Gastrocnemius medialis (tissue), 4 donors: Measurements from ENCODE around the gene SGK1. TPM values are rescaled to one million over a fixed set of nuclear protein-coding genes. Genes with fewer than 3 reads are reported as not detected.

Experiments
- ATAC-seq, 2 donors: fragments of 150-250 bp; one replicate each; pipeline ENCODE4 v1.9.1; 2016
- DNase-seq, 2 donors: peaks; one replicate each; pipeline ENCODE4 v3.0.0-alpha.2; 2019
- H3K27ac ChIP-seq, 4 donors: fragments of 200-600 bp; sonication (generic); 1 replicate in 1 of 4; 2 replicates in 3 of 4; pipeline ENCODE4 v1.5.1; 2016 to 2018; ENCODE audit warnings: mild to moderate bottlenecking in 2 of 4, moderate library complexity in 1 of 4
- H3K27me3 ChIP-seq, 3 donors: fragments of 200-600 bp; sonication (generic) in 2 of 3; 1 replicate in 1 of 3; 2 replicates in 2 of 3; pipeline versions ENCODE4 v1.5.1 to v1.6.0; 2016 to 2019; ENCODE audit warnings: mild to moderate bottlenecking in 1 of 3, moderate library complexity in 1 of 3
- H3K36me3 ChIP-seq, 2 donors: fragments of 200-600 bp; sonication (generic) in 1 of 2; one replicate each; pipeline ENCODE4 v1.5.1; 2017 to 2018
- H3K4me1 ChIP-seq, 2 donors: fragments of 200-600 bp; sonication (generic) in 1 of 2; one replicate each; pipeline ENCODE4 v1.5.1; 2016 to 2017; ENCODE audit warnings: mild to moderate bottlenecking in 2 of 2
- H3K4me3 ChIP-seq, 4 donors: fragments of 200-600 bp; sonication (generic) in 3 of 4; 1 replicate in 1 of 4; 2 replicates in 3 of 4; pipeline ENCODE4 v1.5.1; 2016 to 2019; ENCODE audit warnings: mild to moderate bottlenecking in 2 of 4
- H3K9me3 ChIP-seq, 3 donors: fragments of 200-600 bp; sonication (generic) in 2 of 3; 1 replicate in 1 of 3; 2 replicates in 2 of 3; pipeline ENCODE4 v1.5.1; 2016 to 2019
- POLR2A ChIP-seq, 2 donors: fragments of 450-650 bp; IDR thresholded peaks; one replicate each; pipeline ENCODE4 v1.6.1; 2017; ENCODE audit warnings: antibody characterized with exemption in 2 of 2, mild to moderate bottlenecking in 2 of 2, moderate library complexity in 2 of 2
- in situ Hi-C, 4 donors: fragments of 200-750 bp; cut with MboI; loops; one replicate each; pipeline versions ENCODE4 v1.15.0 to v1.8.0; 2017; ENCODE audit warnings: low sequenced_read_pairs in 4 of 4
- intact Hi-C: fragments of 100-400 bp; cut with DNase I; formaldehyde crosslinking; loops from one replicate; pipeline ENCODE4 v1.15.1; 2023; ENCODE audit warnings: low total_unique reads
- total RNA-seq, 4 donors: library from RNA; depleted of rRNA; stranded (reverse); fragments of >200 nt; gene quantifications; one replicate each; pipeline versions ENCODE4 v1.1.0 to v1.2.3, GENCODE V29; 2016
- TF ChIP-seq, protein P1 (sequence below), 5 experiments: fragments of 450-650 bp in 3 of 5; fragments of 200-600 bp in 2 of 5; sonication (generic) in 2 of 5; IDR thresholded peaks in 4 of 5; conservative IDR thresholded peaks in 1 of 5; 1 replicate in 4 of 5; 2 replicates in 1 of 5; pipeline ENCODE4 v1.5.1; 2016 to 2019; ENCODE audit warnings: antibody characterized with exemption in 5 of 5, mild to moderate bottlenecking in 3 of 5, moderate library complexity in 3 of 5

The SGK1 gene
- total RNA-seq, 4 donors from 2014 or later, result 43.7 to 100 (median 56.2) TPM

DNA sequence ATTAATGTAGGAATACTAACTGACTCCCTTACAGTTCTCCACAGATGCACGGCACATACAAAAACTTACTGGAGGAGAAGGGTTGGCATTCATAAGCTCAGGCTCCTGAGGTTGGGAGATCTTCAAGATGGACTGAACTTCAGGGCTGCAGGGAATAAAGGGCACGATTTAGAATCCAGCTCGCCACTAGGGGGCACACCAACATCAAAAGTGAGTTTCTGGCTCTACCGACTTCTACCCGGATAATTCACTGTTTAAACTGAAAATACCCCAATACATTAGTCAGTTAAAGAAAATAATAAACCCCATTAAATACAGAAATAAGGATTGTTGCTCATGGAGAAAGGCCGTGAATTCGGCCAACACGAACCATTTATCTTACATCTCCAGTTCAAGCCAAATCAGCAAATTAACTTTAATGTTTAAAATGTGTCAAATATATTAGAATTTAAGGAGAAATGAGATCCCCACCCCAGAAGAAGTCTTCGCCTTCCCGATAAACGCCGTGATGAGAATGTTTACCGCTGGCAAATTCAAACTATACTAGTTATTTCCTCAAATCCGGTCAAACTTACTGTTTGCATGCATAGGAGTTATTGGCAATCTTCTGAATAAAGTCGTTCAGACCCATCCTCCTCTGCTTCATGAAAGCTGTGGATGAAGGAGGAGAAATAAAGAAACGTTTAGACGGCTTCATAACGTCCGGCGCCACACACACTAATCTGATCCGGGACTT, 143.8 kb downstream of the SGK1 start:
- peak overlapping the region; percentile 71 to 94 (median 86) for H3K4me3 ChIP-seq
- ATAC-seq (peak; percentile 25 to 29), DNase-seq (peak; percentile 66 to 78)
- H3K4me1 ChIP-seq, result peaks cover 43 to 58% of the 10 kb centered on the region in 2 donors
- intact Hi-C loops, result loop anchor here (1.0 to 10.0 kb wide), 10 partner anchors 175 to 1359 kb away; partner anchors contain the start of genes HBS1L and RPS12
- no peaks in the 10 kb centered on the region for H3K27me3 ChIP-seq
- TF ChIP-seq POLR2A (IDR thresholded peaks at IDR 0.05), result no peak
- TF ChIP-seq, protein P1, sequence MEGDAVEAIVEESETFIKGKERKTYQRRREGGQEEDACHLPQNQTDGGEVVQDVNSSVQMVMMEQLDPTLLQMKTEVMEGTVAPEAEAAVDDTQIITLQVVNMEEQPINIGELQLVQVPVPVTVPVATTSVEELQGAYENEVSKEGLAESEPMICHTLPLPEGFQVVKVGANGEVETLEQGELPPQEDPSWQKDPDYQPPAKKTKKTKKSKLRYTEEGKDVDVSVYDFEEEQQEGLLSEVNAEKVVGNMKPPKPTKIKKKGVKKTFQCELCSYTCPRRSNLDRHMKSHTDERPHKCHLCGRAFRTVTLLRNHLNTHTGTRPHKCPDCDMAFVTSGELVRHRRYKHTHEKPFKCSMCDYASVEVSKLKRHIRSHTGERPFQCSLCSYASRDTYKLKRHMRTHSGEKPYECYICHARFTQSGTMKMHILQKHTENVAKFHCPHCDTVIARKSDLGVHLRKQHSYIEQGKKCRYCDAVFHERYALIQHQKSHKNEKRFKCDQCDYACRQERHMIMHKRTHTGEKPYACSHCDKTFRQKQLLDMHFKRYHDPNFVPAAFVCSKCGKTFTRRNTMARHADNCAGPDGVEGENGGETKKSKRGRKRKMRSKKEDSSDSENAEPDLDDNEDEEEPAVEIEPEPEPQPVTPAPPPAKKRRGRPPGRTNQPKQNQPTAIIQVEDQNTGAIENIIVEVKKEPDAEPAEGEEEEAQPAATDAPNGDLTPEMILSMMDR (IDR thresholded peaks at IDR 0.05 in 4 of 5, conservative IDR thresholded peaks at IDR 0.05 in 1 of 5), result peak; percentile 87 to 91 (median 89)
- in situ Hi-C loops, result loop anchor here (5.0 to 25.0 kb wide), 6 partner anchors 468 to 713 kb away; no protein-coding TSS in a partner anchor
- H3K36me3 ChIP-seq, result peaks cover 0 to 41% of the 10 kb centered on the region in 2 donors
- H3K9me3 ChIP-seq, result no peaks in the 10 kb centered on the region
- H3K27ac ChIP-seq, result peak overlapping the region; percentile 92 to 98 (median 96)

- ATAC-seq (no peak), DNase-seq (no peak)
- no peaks in the 10 kb centered on the region for H3K9me3 ChIP-seq
- TF ChIP-seq, protein P1 (IDR thresholded peaks at IDR 0.05 in 4 of 5, conservative IDR thresholded peaks at IDR 0.05 in 1 of 5), result no peak
- no peak for TF ChIP-seq POLR2A (IDR thresholded peaks at IDR 0.05)
- in situ Hi-C loops, result loop anchor here (5.0 to 25.0 kb wide), 6 partner anchors 469 to 714 kb away; no protein-coding TSS in a partner anchor
- no peaks in the 10 kb centered on the region for H3K27me3 ChIP-seq
- peak overlapping the region; percentile 71 to 94 (median 86) for H3K4me3 ChIP-seq
- intact Hi-C loops, result loop anchor here (5.0 to 10.0 kb wide), 5 partner anchors 309 to 1359 kb away; partner anchors contain the start of genes HBS1L and RPS12
- H3K4me1 ChIP-seq, result peaks cover 43 to 59% of the 10 kb centered on the region in 2 donors
- peak overlapping the region; percentile 92 to 98 (median 96) for H3K27ac ChIP-seq
- peaks cover 0 to 41% of the 10 kb centered on the region in 2 donors for H3K36me3 ChIP-seq
These were observed 144.6 kb downstream of the SGK1 start for GRCh38 chr6:134173366-134173725.

DNA sequence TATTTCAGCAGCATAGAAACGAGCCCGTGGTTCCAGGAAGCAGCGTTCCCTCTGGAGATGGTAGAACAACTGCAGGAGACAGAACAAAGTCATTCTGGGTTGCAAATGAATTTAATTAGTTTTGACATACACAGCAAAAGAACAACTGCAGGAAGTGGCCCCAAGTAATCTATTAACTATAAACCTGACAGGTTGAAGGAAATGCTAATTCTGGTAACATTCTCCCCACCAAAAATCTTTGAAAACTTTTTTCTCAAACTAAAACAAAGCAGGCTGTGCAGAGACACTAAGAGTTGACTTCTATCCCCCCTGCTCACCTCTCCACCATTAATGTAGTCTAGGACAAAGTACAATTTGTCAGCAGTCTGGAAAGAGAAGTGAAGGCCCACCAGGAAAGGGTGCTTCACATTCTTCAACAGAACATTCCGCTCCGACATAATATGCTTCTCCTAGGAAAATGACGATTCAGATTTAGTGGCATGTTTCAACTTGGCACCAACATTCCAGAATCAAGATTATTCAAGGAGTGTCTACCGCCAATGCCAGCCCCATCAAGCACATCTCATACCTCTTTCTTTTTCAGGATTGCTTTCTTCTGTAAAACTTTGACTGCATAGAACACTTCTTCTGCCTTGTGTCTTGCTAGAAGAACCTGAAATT, 145.1 kb downstream of the SGK1 start:
- peaks cover 0 to 41% of the 10 kb centered on the region in 2 donors for H3K36me3 ChIP-seq
- ATAC-seq (no peak), DNase-seq (no peak)
- intact Hi-C loops (loop anchor here (5.0 to 10.0 kb wide), 5 partner anchors 309 to 1358 kb away; partner anchors contain the start of genes HBS1L and RPS12), in situ Hi-C loops (loop anchor here (5.0 to 25.0 kb wide), 6 partner anchors 469 to 714 kb away; no protein-coding TSS in a partner anchor)
- H3K27ac ChIP-seq, result peak overlapping the region; percentile 92 to 98 (median 96)
- H3K4me3 ChIP-seq, result peak overlapping the region; percentile 71 to 94 (median 86)
- TF ChIP-seq POLR2A (IDR thresholded peaks at IDR 0.05), result no peak
- TF ChIP-seq, protein P1 (IDR thresholded peaks at IDR 0.05 in 4 of 5, conservative IDR thresholded peaks at IDR 0.05 in 1 of 5), result no peak
- peaks cover 43 to 55% of the 10 kb centered on the region in 2 donors for H3K4me1 ChIP-seq
- H3K9me3 ChIP-seq, result no peaks in the 10 kb centered on the region
- no peaks in the 10 kb centered on the region for H3K27me3 ChIP-seq

- TF ChIP-seq, protein P1 (IDR thresholded peaks at IDR 0.05 in 4 of 5, conservative IDR thresholded peaks at IDR 0.05 in 1 of 5), result no peak
- no peak for TF ChIP-seq POLR2A (IDR thresholded peaks at IDR 0.05)
- intact Hi-C loops (loop anchor here (5.0 to 10.0 kb wide), 5 partner anchors 310 to 1357 kb away; partner anchors contain the start of genes HBS1L and RPS12), in situ Hi-C loops (loop anchor here (5.0 to 25.0 kb wide), 6 partner anchors 470 to 715 kb away; no protein-coding TSS in a partner anchor)
- Histone ChIP-seq H3K9me3 (no peaks in the 10 kb centered on the region), H3K27ac (peak overlapping the region; percentile 92 to 98 (median 96)), H3K27me3 (no peaks in the 10 kb centered on the region), H3K4me3 (peak overlapping the region; percentile 71 to 94 (median 86)), H3K36me3 (peaks cover 0 to 41% of the 10 kb centered on the region in 2 donors), H3K4me1 (peaks cover 40 to 51% of the 10 kb centered on the region in 2 donors)
- peak in 1 of 2 donors; percentile 20 for ATAC-seq
- DNase-seq, result peak; percentile 34 to 45
These were observed 145.7 kb downstream of the SGK1 start for GRCh38 chr6:134172020-134172705.
